Small intestine (tissue), 7 donors: ENCODE measurements around the gene MYMX. TPM values are rescaled to one million over a fixed set of nuclear protein-coding genes. Genes with fewer than 3 reads are reported as not detected.
A peak's percentile ranks its signal among the peaks of the same experiment; 100 is the strongest.
"Not testable (repeated sequence)": the region's sequence is repeated elsewhere in the genome, so short reads cannot be mapped to it uniquely, and the experiment has no call there.

Experiments used
- DNase-seq, 2 donors: peaks; one replicate each; pipeline versions ENCODE4 v3.0.0 to v3.0.0-alpha.2; 2013
- FAIRE-seq: peaks from 2 replicates; lab custom pipeline; 2012; peaks lifted over from hg19 to GRCh38; lab: Jason Lieb, UNC
- H3K27ac ChIP-seq, 3 donors: one replicate each; pipeline ENCODE4 v1.5.1; 2013; ENCODE audit warnings: low read length in 2 of 3, mild to moderate bottlenecking in 2 of 3, control low read depth in 1 of 3, inconsistent platforms in 1 of 3, low read depth in 1 of 3, moderate library complexity in 1 of 3
- H3K27me3 ChIP-seq, 3 donors: one replicate each; pipeline ENCODE4 v1.6.1; 2013; ENCODE audit warnings: low read length in 3 of 3, inconsistent platforms in 1 of 3; ENCODE audit not compliant: control insufficient read depth in 3 of 3, insufficient read depth in 3 of 3
- H3K36me3 ChIP-seq, 3 donors: one replicate each; pipeline ENCODE4 v1.6.1; 2013; ENCODE audit warnings: low read length in 3 of 3, inconsistent platforms in 1 of 3, low read depth in 1 of 3, mild to moderate bottlenecking in 1 of 3, moderate library complexity in 1 of 3; ENCODE audit not compliant: control insufficient read depth in 3 of 3, insufficient read depth in 2 of 3
- H3K4me1 ChIP-seq, 3 donors: one replicate each; pipeline ENCODE4 v1.6.1; 2013; ENCODE audit warnings: low read length in 2 of 3, inconsistent platforms in 1 of 3, low read depth in 1 of 3, mild to moderate bottlenecking in 1 of 3, moderate library complexity in 1 of 3; ENCODE audit not compliant: control insufficient read depth in 3 of 3, insufficient read depth in 2 of 3
- H3K4me3 ChIP-seq, 3 donors: one replicate each; pipeline ENCODE4 v1.5.1; 2013; ENCODE audit warnings: low read length in 3 of 3, control low read depth in 1 of 3, inconsistent platforms in 1 of 3, low read depth in 1 of 3, mild to moderate bottlenecking in 1 of 3, moderate library complexity in 1 of 3
- H3K9me3 ChIP-seq, 2 donors: one replicate each; pipeline ENCODE4 v1.6.1; 2013; ENCODE audit warnings: low read depth in 1 of 2, low read length in 1 of 2; ENCODE audit not compliant: control insufficient read depth in 2 of 2, insufficient read depth in 1 of 2
- WGBS, 3 donors: extraction: QIAGEN DNeasy Blood & Tissue Kit; methylation state at CpG; one replicate each; pipeline ENCODE4 v1.1.7; 2013; 5-methylcytosine and 5-hydroxymethylcytosine counted together
- polyA plus RNA-seq, 4 donors: library from polyadenylated mRNA; stranded (reverse) in 3 of 4; unstranded in 1 of 4; fragments of 200-250 nt in 3 of 4; fragments of 120-200 nt in 1 of 4; gene quantifications; one replicate each; pipeline versions ENCODE4 v1.2.1 to v1.2.3, GENCODE V29; 2013
- donor health status: healthy with polysubstance abuse.
- donor health status: control.
- donor health status: control.
- donor health status: Bipolar disorder and iron deficiency.
- donor health status: healthy.

The MYMX gene
- polyA plus RNA-seq, 4 donors: 0.19 to 0.98 TPM; not detected in 2

DNA sequence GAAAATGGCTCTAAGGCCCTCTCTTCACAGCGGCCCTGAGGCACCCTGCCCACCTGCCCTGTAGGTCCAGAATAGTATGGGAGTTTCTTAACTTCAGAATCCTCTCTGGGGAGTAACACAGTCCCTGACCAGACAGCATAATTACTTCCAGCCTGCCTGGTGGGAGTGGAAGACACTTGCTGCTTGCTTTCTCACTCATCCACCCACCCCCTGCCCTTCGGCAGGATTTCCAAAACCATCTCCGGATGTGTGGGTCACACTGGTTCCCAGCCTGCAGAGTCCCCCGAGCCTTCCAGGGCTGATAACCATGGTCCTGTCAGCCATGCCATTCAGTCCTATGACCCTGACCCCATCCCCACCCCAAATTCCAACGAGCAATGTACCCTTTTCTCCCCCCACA is 12.1 kb downstream of the MYMX start:
- WGBS, 3 donors: 80 to 85% (median 82%) methylated on average over 5 of the region's 5 CpGs
- no peak for FAIRE-seq
- Histone ChIP-seq H3K4me3 (no peak overlapping the region), H3K4me1 (peaks cover 0 to 37% (median 0%) of the 10 kb centered on the region in 3 donors), H3K36me3 (peaks cover 0 to 58% (median 0%) of the 10 kb centered on the region in 3 donors), H3K27ac (no peak overlapping the region), H3K9me3 (no peaks in the 10 kb centered on the region), H3K27me3 (no peaks in the 10 kb centered on the region)
- no peak for DNase-seq

- Histone ChIP-seq H3K27me3 (no peaks in the 10 kb centered on the region), H3K4me3 (no peak overlapping the region), H3K4me1 (peaks cover 0 to 34% (median 0%) of the 10 kb centered on the region in 3 donors), H3K27ac (no peak overlapping the region), H3K9me3 (no peaks in the 10 kb centered on the region), H3K36me3 (peaks cover 0 to 62% (median 0%) of the 10 kb centered on the region in 3 donors)
- WGBS, 3 donors: 94% methylated on average over 11 of the region's 11 CpGs
- no peak for DNase-seq
- no peak for FAIRE-seq
Measured at GRCh38 chr6:44229376-44230033, 12.8 kb downstream of the MYMX start.

DNA sequence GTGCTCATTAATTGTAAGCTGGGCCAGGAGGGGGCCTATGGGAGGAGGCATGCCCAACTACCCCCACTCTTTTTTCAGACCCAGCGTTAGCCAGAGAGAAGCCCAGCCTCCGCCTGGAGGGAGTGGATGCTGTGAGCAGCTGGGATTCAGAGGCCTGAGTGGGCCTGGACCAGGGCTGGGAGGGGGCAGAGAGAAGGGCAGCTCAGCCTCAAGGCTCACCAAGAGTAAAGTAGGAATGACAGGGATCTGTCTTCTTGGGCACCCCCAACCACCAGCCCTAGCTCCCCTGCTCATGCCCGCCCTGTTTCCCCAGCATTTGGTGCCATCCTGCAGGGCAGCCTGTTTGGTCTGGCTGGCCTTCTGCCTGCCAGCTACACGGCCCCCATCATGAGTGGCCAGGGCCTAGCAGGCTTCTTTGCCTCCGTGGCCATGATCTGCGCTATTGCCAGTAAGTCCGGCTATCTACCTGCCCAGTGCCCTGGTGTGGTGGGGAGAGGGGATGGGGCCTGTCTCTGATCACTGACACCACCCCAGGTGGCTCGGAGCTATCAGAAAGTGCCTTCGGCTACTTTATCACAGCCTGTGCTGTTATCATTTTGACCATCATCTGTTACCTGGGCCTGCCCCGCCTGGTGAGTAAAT is 13.4 kb downstream of the MYMX start:
- H3K9me3 ChIP-seq: no peaks in the 10 kb centered on the region
- H3K27ac ChIP-seq: no peak overlapping the region
- WGBS, 3 donors: 91 to 96% (median 95%) methylated on average over 10 of the region's 10 CpGs
- peaks cover 0 to 63% (median 0%) of the 10 kb centered on the region in 3 donors for H3K36me3 ChIP-seq
- FAIRE-seq: no peak
- H3K27me3 ChIP-seq: no peaks in the 10 kb centered on the region
- DNase-seq: no peak
- H3K4me1 ChIP-seq: peaks cover 0 to 34% (median 0%) of the 10 kb centered on the region in 3 donors
- H3K4me3 ChIP-seq: no peak overlapping the region

DNA sequence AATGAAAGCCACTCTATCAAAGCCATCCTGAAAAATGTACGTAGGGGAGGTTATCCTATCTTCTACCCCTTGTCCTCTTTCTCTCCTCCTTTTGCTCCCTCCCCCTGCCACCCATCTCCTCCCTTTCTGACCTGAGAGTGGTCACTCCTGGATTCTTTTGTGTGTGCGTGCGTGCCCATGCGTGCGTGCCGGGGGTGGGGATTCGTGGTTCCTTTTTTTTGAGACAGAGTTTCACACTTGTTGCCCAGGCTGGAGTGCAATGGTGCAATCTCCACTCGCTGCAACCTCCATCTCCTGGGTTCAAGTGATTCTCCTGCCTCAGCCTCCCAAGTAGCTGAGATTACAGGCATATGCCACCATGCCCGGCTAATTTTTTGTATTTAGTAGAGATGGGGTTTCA is 14.7 kb downstream of the MYMX start:
- Histone ChIP-seq H3K36me3 (peaks cover 0 to 62% (median 0%) of the 10 kb centered on the region in 3 donors), H3K4me1 (peaks cover 0 to 24% (median 0%) of the 10 kb centered on the region in 3 donors)
- WGBS, 3 donors: 91 to 96% (median 91%) methylated on average over 9 of the region's 9 CpGs
- H3K27me3 ChIP-seq, FAIRE-seq, H3K4me3 ChIP-seq, DNase-seq, H3K9me3 ChIP-seq, H3K27ac ChIP-seq: not testable (repeated sequence)

DNA sequence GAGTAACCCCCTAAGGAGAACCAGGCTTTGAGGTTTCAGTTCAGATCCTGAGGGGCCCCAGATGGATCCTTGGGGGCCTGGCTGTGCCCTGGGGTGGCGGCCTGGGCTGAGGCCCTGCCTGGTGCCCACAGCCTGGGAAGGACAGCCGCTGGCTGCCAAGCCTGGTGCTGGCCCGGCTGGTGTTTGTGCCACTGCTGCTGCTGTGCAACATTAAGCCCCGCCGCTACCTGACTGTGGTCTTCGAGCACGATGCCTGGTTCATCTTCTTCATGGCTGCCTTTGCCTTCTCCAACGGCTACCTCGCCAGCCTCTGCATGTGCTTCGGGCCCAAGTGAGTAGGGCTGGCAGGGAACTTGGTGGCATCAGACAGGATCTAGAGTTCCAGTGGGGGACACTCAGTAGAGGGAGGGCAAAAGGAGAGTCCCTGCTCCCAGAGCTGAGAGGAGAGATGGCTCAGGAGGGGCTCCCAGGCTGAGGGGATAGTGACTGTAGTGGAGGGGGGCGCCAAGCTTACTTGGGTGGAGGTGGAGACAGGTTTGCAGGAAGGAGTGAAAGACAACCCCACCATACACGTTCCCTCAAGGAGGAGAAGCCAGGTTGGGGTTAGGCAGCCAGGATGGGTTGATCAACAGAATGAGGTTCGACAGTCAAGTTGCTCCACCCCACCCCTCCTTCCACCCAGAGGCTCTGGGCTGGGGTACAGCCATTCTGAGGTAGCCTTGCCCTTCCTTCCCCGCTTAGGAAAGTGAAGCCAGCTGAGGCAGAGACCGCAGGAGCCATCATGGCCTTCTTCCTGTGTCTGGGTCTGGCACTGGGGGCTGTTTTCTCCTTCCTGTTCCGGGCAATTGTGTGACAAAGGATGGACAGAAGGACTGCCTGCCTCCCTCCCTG is 16.2 kb downstream of the MYMX start:
- 87 to 95% (median 92%) methylated on average over 16 of the region's 16 CpGs for WGBS, 3 donors
- H3K9me3 ChIP-seq: no peaks in the 10 kb centered on the region
- H3K4me3 ChIP-seq: no peak overlapping the region
- DNase-seq: no peak
- no peaks in the 10 kb centered on the region for H3K27me3 ChIP-seq
- peak overlapping the region in 1 of 3 donors; percentile 47 for H3K27ac ChIP-seq
- peaks cover 0 to 18% (median 4%) of the 10 kb centered on the region in 3 donors for H3K4me1 ChIP-seq
- FAIRE-seq: no peak
- peaks cover 0 to 57% (median 0%) of the 10 kb centered on the region in 3 donors for H3K36me3 ChIP-seq

GRCh38 chr6:44233567-44234100 is 16.9 kb downstream of the MYMX start:
- Histone ChIP-seq H3K9me3 (no peaks in the 10 kb centered on the region), H3K27me3 (no peaks in the 10 kb centered on the region), H3K4me1 (peaks cover 0 to 24% (median 4%) of the 10 kb centered on the region in 3 donors), H3K27ac (peak overlapping the region in 1 of 3 donors; percentile 47), H3K36me3 (peaks cover 0 to 52% (median 0%) of the 10 kb centered on the region in 3 donors), H3K4me3 (no peak overlapping the region)
- DNase-seq (no peak), FAIRE-seq (no peak)
- WGBS, 3 donors: 69 to 90% (median 85%) methylated on average over 13 to 14 of the region's 14 CpGs

GRCh38 chr6:44234101-44235025 is 17.6 kb downstream of the MYMX start:
- peak; percentile 61 to 62 for DNase-seq
- Histone ChIP-seq H3K27me3 (no peaks in the 10 kb centered on the region), H3K4me1 (peaks cover 0 to 26% (median 4%) of the 10 kb centered on the region in 3 donors), H3K4me3 (no peak overlapping the region), H3K36me3 (peaks cover 0 to 45% (median 0%) of the 10 kb centered on the region in 3 donors), H3K27ac (peak overlapping the region in 2 of 3 donors; percentile 35 to 49), H3K9me3 (no peaks in the 10 kb centered on the region)
- FAIRE-seq: no peak
- WGBS, 3 donors: 45 to 56% (median 47%) methylated on average over 5 of the region's 5 CpGs
